GM12892 (cell line): ENCODE results near the gene AZGP1.

Experiments
- POLR2A ChIP-seq: IDR thresholded peaks from 2 replicates; pipeline ENCODE4 v1.6.1; 2011; ENCODE audit warnings: low read depth, low read length, control low read depth
- POLR2AphosphoS5 ChIP-seq: IDR thresholded peaks from 2 replicates; pipeline ENCODE4 v1.6.1; 2011; ENCODE audit warnings: low read depth, low read length, control low read depth
- TAF1 ChIP-seq: IDR thresholded peaks from 2 replicates; pipeline ENCODE4 v1.6.1; 2011; ENCODE audit warnings: low read depth, mild to moderate bottlenecking, control low read depth, low read length, borderline replicate concordance

DNA sequence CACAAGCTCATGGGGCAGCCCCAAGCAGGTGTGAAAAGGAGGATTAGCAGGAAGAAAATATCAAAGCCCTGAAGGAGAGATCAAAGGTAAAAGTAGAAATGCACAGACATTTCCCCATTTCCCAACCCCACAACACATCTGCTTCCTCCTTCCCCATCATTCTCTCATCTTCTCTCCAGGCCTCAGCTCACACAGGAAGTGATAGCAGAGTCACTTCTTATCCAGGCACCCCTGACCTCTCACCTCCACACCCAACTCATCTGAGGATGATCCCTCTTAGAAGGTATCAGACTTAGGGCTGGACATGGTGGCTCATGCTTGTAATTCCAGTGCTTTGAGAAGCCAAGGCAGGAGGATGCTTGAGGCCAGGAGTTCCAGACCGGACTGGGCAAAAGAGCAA is 28.2 kb downstream of the AZGP1 start:
- no peak for TF ChIP-seq POLR2A
- TF ChIP-seq POLR2AphosphoS5 = no peak
- no peak for TF ChIP-seq TAF1
